Stomach smooth muscle (tissue), 2 donors: ENCODE measurements around the gene NNMT.

Source experiments
- H3K27ac ChIP-seq: one replicate; pipeline ENCODE4 v1.7.0; 2013; ENCODE audit warnings: mild to moderate bottlenecking, low read length, inconsistent platforms
- H3K27me3 ChIP-seq, 2 donors: one replicate each; pipeline ENCODE4 v1.7.0; 2013; ENCODE audit warnings: low read length in 2 of 2; ENCODE audit not compliant: insufficient read depth in 2 of 2, control insufficient read depth in 1 of 2
- H3K36me3 ChIP-seq, 2 donors: one replicate each; pipeline ENCODE4 v1.7.0; 2013; ENCODE audit warnings: low read length in 2 of 2; ENCODE audit not compliant: control insufficient read depth in 2 of 2, insufficient read depth in 2 of 2
- H3K4me1 ChIP-seq: one replicate; pipeline ENCODE4 v1.7.0; 2013; ENCODE audit warnings: low read length; ENCODE audit not compliant: control insufficient read depth, insufficient read depth
- H3K4me3 ChIP-seq, 2 donors: one replicate each; pipeline ENCODE4 v1.7.0; 2013; ENCODE audit warnings: low read length in 2 of 2
- H3K9ac ChIP-seq, 2 donors: one replicate each; pipeline ENCODE4 v1.7.0; 2013; ENCODE audit warnings: low read length in 2 of 2, mild to moderate bottlenecking in 1 of 2
- H3K9me3 ChIP-seq, 2 donors: one replicate each; pipeline ENCODE4 v1.7.0; 2013; ENCODE audit warnings: low read length in 2 of 2; ENCODE audit not compliant: control insufficient read depth in 2 of 2
- donor health status: healthy.
- donor health status: Pancreatic carcinoma.

The NNMT gene

GRCh38 chr11:114284914-114285313, 11.3 kb upstream of the NNMT start:
- H3K4me1 ChIP-seq, result peaks cover 10% of the 10 kb centered on the region
- H3K4me3 ChIP-seq, result no peak overlapping the region
- H3K9me3 ChIP-seq, result no peaks in the 10 kb centered on the region
- no peak overlapping the region for H3K27ac ChIP-seq
- H3K9ac ChIP-seq, result no peak overlapping the region
- H3K36me3 ChIP-seq, result no peaks in the 10 kb centered on the region
- no peaks in the 10 kb centered on the region for H3K27me3 ChIP-seq

- H3K4me1 ChIP-seq, result peaks cover 5% of the 10 kb centered on the region
- H3K27me3 ChIP-seq, result no peaks in the 10 kb centered on the region
- no peaks in the 10 kb centered on the region for H3K9me3 ChIP-seq
- H3K9ac ChIP-seq, result no peak overlapping the region
- H3K36me3 ChIP-seq, result no peaks in the 10 kb centered on the region
- H3K27ac ChIP-seq, result no peak overlapping the region
- H3K4me3 ChIP-seq, result no peak overlapping the region
These were observed 10.6 kb upstream of the NNMT start for GRCh38 chr11:114285599-114285998.

DNA sequence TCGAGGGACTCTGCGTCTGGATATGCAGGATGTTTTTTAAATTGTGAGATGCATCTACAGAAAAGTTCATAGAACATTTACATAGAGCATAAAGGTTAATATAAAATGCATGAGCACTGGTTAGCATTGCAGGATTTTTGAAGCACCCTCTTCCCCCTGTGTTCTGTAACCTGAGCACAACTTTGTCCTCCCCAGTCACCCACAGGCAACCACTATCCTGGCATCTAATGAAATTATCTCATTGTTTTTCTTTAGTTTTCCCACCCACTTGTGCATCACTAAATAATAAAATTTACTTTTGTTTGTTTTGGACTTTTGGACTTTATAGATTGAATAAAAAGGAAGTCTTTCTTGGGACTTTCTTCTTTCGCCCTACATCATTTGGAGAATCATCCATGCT, 10.0 kb upstream of the NNMT start:
- no peaks in the 10 kb centered on the region for H3K4me1 ChIP-seq
- H3K36me3 ChIP-seq, result no peaks in the 10 kb centered on the region
- no peak overlapping the region for H3K9ac ChIP-seq
- no peak overlapping the region for H3K4me3 ChIP-seq
- no peaks in the 10 kb centered on the region for H3K9me3 ChIP-seq
- no peak overlapping the region for H3K27ac ChIP-seq
- no peaks in the 10 kb centered on the region for H3K27me3 ChIP-seq

GRCh38 chr11:114287154-114287553, 9.0 kb upstream of the NNMT start:
- H3K4me1 ChIP-seq, result no peaks in the 10 kb centered on the region
- no peaks in the 10 kb centered on the region for H3K27me3 ChIP-seq
- H3K4me3 ChIP-seq, result no peak overlapping the region
- H3K36me3 ChIP-seq, result no peaks in the 10 kb centered on the region
- no peaks in the 10 kb centered on the region for H3K9me3 ChIP-seq
- H3K9ac ChIP-seq, result no peak overlapping the region
- no peak overlapping the region for H3K27ac ChIP-seq

- H3K4me1 ChIP-seq, result no peaks in the 10 kb centered on the region
- no peak overlapping the region for H3K4me3 ChIP-seq
- no peaks in the 10 kb centered on the region for H3K9me3 ChIP-seq
- H3K36me3 ChIP-seq, result no peaks in the 10 kb centered on the region
- no peak overlapping the region for H3K9ac ChIP-seq
- H3K27ac ChIP-seq, result no peak overlapping the region
- no peaks in the 10 kb centered on the region for H3K27me3 ChIP-seq
These were observed 8.1 kb upstream of the NNMT start for GRCh38 chr11:114288136-114288535.

DNA sequence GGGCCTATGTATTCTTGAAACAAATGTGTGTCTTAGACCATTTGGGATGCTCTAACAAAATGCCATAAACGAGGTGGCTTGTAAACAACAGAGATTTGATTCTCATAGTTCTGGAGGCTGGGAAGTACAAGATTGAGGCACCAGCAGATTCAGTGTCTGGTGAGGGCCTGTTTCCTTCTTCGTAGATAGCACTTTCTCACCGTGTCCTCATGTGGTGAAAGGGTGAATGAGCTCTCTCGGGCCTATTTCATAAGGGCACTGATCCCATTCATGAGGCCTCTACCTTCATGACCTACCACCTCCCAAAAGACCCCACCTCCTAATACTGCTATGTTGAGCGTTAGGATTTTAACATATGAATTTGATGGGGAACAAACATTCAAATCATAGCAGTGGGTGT, 6.4 kb upstream of the NNMT start:
- peaks cover under 1% of the 10 kb centered on the region for H3K4me1 ChIP-seq
- H3K27me3 ChIP-seq, result no peaks in the 10 kb centered on the region
- no peak overlapping the region for H3K27ac ChIP-seq
- H3K36me3 ChIP-seq, result no peaks in the 10 kb centered on the region
- H3K9ac ChIP-seq, result no peak overlapping the region
- no peak overlapping the region for H3K4me3 ChIP-seq
- H3K9me3 ChIP-seq, result no peaks in the 10 kb centered on the region

DNA sequence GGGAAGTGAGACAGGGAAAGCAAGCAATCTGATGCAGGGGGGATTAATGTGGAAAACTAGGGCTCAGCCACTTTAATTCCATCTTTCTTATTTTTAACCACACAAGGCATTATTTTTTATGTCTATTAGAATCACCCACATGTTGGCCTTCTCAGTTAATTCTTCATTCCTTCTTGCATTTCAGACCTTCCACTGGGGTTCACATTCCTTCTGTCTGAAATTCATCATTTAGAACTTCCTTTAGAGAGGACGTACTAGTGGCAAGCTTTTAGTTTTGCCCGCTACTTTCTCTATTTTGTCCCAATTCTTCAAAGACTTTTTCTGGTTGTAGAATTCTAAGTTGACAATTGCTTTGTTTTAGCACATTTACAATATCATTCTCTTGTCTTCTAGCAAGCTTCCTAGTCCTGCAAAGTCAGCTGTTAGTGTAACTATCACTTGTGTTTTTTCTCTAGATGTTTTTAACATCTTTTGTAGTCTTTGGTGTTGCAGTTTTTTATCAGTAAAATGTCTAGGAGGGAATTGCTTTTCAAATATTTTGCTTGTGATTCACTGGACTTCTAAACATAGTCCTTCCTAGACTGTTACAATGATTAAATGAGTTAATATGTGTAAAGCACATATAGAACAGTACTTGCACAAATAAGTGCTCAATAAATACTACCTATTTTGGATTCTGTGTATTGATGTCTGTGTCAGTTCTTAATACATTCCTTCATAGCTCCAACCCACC, 5.5 kb upstream of the NNMT start:
- Histone ChIP-seq H3K9ac (no peak overlapping the region), H3K27ac (no peak overlapping the region), H3K36me3 (no peaks in the 10 kb centered on the region), H3K4me1 (peaks cover 4% of the 10 kb centered on the region), H3K4me3 (no peak overlapping the region), H3K27me3 (no peaks in the 10 kb centered on the region), H3K9me3 (no peaks in the 10 kb centered on the region)

- no peaks in the 10 kb centered on the region for H3K9me3 ChIP-seq
- H3K36me3 ChIP-seq, result no peaks in the 10 kb centered on the region
- H3K9ac ChIP-seq, result no peak overlapping the region
- H3K27me3 ChIP-seq, result no peaks in the 10 kb centered on the region
- peaks cover 4% of the 10 kb centered on the region for H3K4me1 ChIP-seq
- no peak overlapping the region for H3K27ac ChIP-seq
- peak overlapping the region in 1 of 2 donors; percentile 1 for H3K4me3 ChIP-seq
These were observed 4.8 kb upstream of the NNMT start for GRCh38 chr11:114291381-114291780.

GRCh38 chr11:114291842-114292680, 4.1 kb upstream of the NNMT start:
- H3K9ac ChIP-seq, result no peak overlapping the region
- no peaks in the 10 kb centered on the region for H3K27me3 ChIP-seq
- no peak overlapping the region for H3K27ac ChIP-seq
- peaks cover 4% of the 10 kb centered on the region for H3K4me1 ChIP-seq
- peak overlapping the region in 1 of 2 donors; percentile 1 for H3K4me3 ChIP-seq
- H3K36me3 ChIP-seq, result no peaks in the 10 kb centered on the region
- no peaks in the 10 kb centered on the region for H3K9me3 ChIP-seq

DNA sequence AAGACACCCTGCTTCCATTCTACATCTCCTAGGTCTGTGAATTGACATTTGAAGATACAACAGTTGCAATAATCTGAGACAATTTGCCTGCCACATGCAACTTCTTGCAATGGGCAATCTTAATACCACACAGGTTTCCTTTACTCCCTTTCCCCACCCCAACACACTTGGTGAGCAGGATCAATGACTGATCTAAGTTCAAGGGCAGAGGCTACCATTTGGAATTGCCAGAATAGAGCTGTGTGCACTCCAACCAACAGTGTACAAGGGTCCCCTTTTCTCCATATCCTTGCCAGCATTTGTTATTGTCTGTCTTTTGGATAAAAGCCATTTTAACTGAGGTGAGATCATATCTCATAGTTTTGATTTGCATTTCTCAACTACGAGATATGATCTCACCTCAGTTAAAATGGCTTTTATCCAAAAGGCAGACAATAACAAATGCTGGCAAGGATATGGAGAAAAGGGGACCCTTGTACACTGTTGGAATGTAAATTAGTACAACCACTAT, 2.9 kb upstream of the NNMT start:
- Histone ChIP-seq H3K9ac (no peak overlapping the region), H3K4me1 (peaks cover 4% of the 10 kb centered on the region), H3K36me3 (no peaks in the 10 kb centered on the region), H3K27ac (no peak overlapping the region), H3K27me3 (no peaks in the 10 kb centered on the region), H3K4me3 (no peak overlapping the region), H3K9me3 (no peaks in the 10 kb centered on the region)
